Fibroblast of villous mesenchyme (primary cell): ENCODE data around the gene TDRD9. TPM values are rescaled to one million over a fixed set of nuclear protein-coding genes. Genes with fewer than 3 reads are reported as not detected.

Experiments used
- DNase-seq: peaks from one replicate; pipeline ENCODE4 v3.0.0-alpha.2; 2010; ENCODE audit warnings: low read depth
- H3K4me3 ChIP-seq: 2 replicates; pipeline ENCODE4 v1.5.1; 2011; ENCODE audit warnings: low read depth, mild to moderate bottlenecking, low read length
- CTCF ChIP-seq: IDR thresholded peaks from 2 replicates; pipeline ENCODE4 v1.5.1; 2012; ENCODE audit warnings: low read depth, mild to moderate bottlenecking, low read length; ENCODE audit not compliant: insufficient read depth
- total RNA-seq: library from RNA; depleted of rRNA; stranded (reverse); fragments of >200 nt; gene quantifications from 2 replicates; pipeline ENCODE4 v1.2.3, GENCODE V29; 2012

The TDRD9 gene
- total RNA-seq, 1 donor, result 0.86 TPM

- peak; percentile 71 for TF ChIP-seq CTCF
- peak; percentile 21 for DNase-seq
- H3K4me3 ChIP-seq, result no peak overlapping the region
These were observed 166.6 kb downstream of the TDRD9 start for GRCh38 chr14:104094709-104095425.

- no peak for DNase-seq
- no peak overlapping the region for H3K4me3 ChIP-seq
- TF ChIP-seq CTCF, result no peak
These were observed 167.4 kb downstream of the TDRD9 start for GRCh38 chr14:104095426-104096310.

DNA sequence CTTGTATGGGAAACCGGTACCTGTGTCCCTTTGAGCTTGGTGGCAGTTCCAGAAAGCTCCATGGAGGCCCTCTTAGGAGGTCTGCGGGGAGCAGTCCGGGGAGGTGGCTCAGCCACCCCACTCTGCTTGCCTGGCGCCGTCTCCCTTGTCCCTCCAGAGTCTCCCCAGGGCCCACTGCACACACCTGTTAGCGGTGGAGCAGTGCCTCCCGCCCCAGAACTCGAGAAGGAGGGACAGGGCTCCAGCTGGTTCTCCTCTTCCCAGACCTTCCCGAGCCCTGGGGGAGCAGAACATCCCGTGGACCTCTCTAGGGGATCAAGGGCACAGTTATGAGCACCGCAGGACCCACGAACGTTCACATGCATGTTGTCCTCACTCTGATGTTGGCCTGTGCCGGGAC lies 168.1 kb downstream of the TDRD9 start:
- no peak for DNase-seq
- no peak overlapping the region for H3K4me3 ChIP-seq
- no peak for TF ChIP-seq CTCF

- no peak for DNase-seq
- no peak overlapping the region for H3K4me3 ChIP-seq
These were observed 168.8 kb downstream of the TDRD9 start for GRCh38 chr14:104096751-104097700.

GRCh38 chr14:104098272-104099095 lies 170.2 kb downstream of the TDRD9 start:
- DNase-seq, result no peak
- no peak overlapping the region for H3K4me3 ChIP-seq
- no peak for TF ChIP-seq CTCF

More at GRCh38 chr14:104096751-104097700, 168.8 kb downstream of the TDRD9 start:
- TF ChIP-seq CTCF, result no peak
